GM23338 (cell line): ENCODE data around the gene RAP2A.

ENCODE experiments used
- ETS1 ChIP-seq: IDR thresholded peaks from 2 replicates; pipeline ENCODE4 v1.6.1; 2016; ENCODE audit warnings: antibody characterized with exemption
- EZH2 ChIP-seq: fragments of 200-600 bp; sonication (generic); IDR thresholded peaks from one replicate; pipeline ENCODE4 v1.8.0; 2017; ENCODE audit warnings: antibody characterized with exemption, mild to moderate bottlenecking, low read depth; ENCODE audit not compliant: unreplicated experiment
- POLR2AphosphoS5 ChIP-seq: IDR thresholded peaks from 2 replicates; pipeline ENCODE4 v1.6.1; 2016; ENCODE audit warnings: antibody characterized with exemption, low read depth
- TF ChIP-seq, protein P1 (sequence below), 2 experiments: fragments of 200-600 bp in 1 of 2; sonication (generic) in 1 of 2; conservative IDR thresholded peaks; 2 replicates each; pipeline versions ENCODE4 v1.5.1 to v1.6.1; 2016 to 2017; ENCODE audit warnings: antibody characterized with exemption in 2 of 2, low read depth in 2 of 2, mild to moderate bottlenecking in 2 of 2, moderate library complexity in 1 of 2

GRCh38 chr13:97483465-97483864, 49.5 kb downstream of the RAP2A start:
- TF ChIP-seq, protein P1, sequence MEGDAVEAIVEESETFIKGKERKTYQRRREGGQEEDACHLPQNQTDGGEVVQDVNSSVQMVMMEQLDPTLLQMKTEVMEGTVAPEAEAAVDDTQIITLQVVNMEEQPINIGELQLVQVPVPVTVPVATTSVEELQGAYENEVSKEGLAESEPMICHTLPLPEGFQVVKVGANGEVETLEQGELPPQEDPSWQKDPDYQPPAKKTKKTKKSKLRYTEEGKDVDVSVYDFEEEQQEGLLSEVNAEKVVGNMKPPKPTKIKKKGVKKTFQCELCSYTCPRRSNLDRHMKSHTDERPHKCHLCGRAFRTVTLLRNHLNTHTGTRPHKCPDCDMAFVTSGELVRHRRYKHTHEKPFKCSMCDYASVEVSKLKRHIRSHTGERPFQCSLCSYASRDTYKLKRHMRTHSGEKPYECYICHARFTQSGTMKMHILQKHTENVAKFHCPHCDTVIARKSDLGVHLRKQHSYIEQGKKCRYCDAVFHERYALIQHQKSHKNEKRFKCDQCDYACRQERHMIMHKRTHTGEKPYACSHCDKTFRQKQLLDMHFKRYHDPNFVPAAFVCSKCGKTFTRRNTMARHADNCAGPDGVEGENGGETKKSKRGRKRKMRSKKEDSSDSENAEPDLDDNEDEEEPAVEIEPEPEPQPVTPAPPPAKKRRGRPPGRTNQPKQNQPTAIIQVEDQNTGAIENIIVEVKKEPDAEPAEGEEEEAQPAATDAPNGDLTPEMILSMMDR (conservative IDR thresholded peaks at IDR 0.05; ENCODE audit: low read depth in 2 of 2): no peak
- no peak for TF ChIP-seq EZH2
- TF ChIP-seq POLR2AphosphoS5: no peak
- TF ChIP-seq ETS1: no peak
